ENCODE results near the gene PIEZO1. TPM values are rescaled to one million over a fixed set of nuclear protein-coding genes. Genes with fewer than 3 reads are reported as not detected.

The PIEZO1 gene
- total and polyA plus RNA-seq, 9 of the 15 experiments (the other 6 are each of a cell fraction or from before 2014, with no cell fraction given): 3.6 to 432 (median 131) TPM

GRCh38 chr16:88763502-88764053, 21.4 kb downstream of the PIEZO1 start (continued):
- no peak for TF ChIP-seq STAT5A (IDR thresholded peaks at IDR 0.05; ENCODE audit: borderline replicate concordance, low read length)
- no peak for TF ChIP-seq CHD1 (IDR thresholded peaks at IDR 0.05; ENCODE audit: low read length)
- TF ChIP-seq MECOM (CRISPR knock-in tag; IDR thresholded peaks at IDR 0.05): no peak
- no peak for TF ChIP-seq NR2F6 (CRISPR knock-in tag; IDR thresholded peaks at IDR 0.05)
- peak; percentile 42 for TF ChIP-seq POLR2B (IDR thresholded peaks at IDR 0.05; ENCODE audit: low read depth, partially characterized antibody)
- TF ChIP-seq CREB3L1 (IDR thresholded peaks at IDR 0.05; ENCODE audit: borderline replicate concordance, low read depth): no peak
- no peak for TF ChIP-seq ZZZ3 (IDR thresholded peaks at IDR 0.05)
- TF ChIP-seq ZBTB40 (IDR thresholded peaks at IDR 0.05): no peak
- no peak for TF ChIP-seq ZBTB40 (CRISPR knock-in tag; IDR thresholded peaks at IDR 0.05)
- TF ChIP-seq GABPA (tag; conservative IDR thresholded peaks at IDR 0.05; ENCODE audit: low read depth): no peak
- no peak for TF ChIP-seq THRAP3 (IDR thresholded peaks at IDR 0.05; ENCODE audit: borderline replicate concordance)
- TF ChIP-seq ZNF830 (CRISPR knock-in tag; IDR thresholded peaks at IDR 0.05): no peak
- TF ChIP-seq SLC30A9 (CRISPR knock-in tag; IDR thresholded peaks at IDR 0.05): no peak
- no peak for TF ChIP-seq PHF8 (IDR thresholded peaks at IDR 0.05; ENCODE audit: borderline replicate concordance, low read length)
- no peak for TF ChIP-seq SIRT6 (IDR thresholded peaks at IDR 0.05; ENCODE audit: low read depth, low read length)
- TF ChIP-seq ARID3A (IDR thresholded peaks at IDR 0.05; ENCODE audit: borderline replicate concordance, low read depth, low read length): no peak
- TF ChIP-seq ZBED1 (IDR thresholded peaks at IDR 0.05): no peak
- peak; percentile 70; the same call in 1 of the 2 replicates for TF ChIP-seq ZNF263 (CRISPR knock-in tag; IDR thresholded peaks at IDR 0.05; ENCODE audit: borderline replicate concordance)
